GM10266 (cell line): ENCODE measurements around the gene YOD1.
"Not testable (repeated sequence)": the region's sequence is repeated elsewhere in the genome, so short reads cannot be mapped to it uniquely, and the experiment has no call there.

Experiments
- DNase-seq: peaks from one replicate; pipeline ENCODE4 v3.0.0; 2012; ENCODE audit errors: extremely low spot score
- CTCF ChIP-seq: IDR thresholded peaks from 2 replicates; pipeline ENCODE4 v1.5.1; 2012; ENCODE audit warnings: mild to moderate bottlenecking, low read depth; ENCODE audit not compliant: control insufficient read depth, insufficient read depth; ENCODE audit errors: missing control alignments

Gene YOD1

DNA sequence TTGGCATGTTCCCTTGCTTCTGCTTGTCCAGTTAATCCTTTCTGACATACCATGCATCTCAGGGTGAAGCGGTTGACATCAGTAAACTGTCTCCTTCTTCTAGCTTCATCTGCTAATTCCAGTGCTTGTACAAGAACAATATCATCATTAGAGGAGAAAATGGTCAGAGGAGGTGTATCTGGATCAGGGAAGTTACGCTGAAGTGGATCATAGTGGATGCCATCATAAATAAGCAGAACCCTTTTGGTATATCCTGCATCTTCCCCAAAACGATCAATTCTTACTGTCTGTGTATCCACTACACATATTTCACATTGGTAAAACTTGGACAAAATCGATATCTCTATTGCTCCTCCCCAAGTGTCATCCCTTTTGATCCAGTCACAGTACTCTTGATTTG is 2.0 kb downstream of the YOD1 start:
- no peak for TF ChIP-seq CTCF
- no peak for DNase-seq

DNA sequence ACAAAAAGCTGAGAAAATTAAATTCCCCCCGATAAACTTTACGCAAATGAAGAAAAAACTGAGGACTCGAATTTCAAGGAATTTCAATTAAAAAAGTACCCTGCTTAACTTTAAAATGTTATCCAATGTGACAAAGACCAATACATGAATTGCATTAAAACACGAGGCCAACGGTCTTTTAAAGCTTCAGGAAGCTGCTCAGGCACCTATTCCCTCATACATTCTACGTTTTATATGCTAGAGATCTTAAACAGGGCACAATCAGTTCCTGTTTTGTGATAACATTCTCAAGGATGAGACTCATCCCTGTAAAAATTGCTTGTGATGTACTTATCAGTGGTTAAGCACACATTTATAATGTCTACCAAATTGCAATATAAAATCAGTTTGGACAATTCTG is 3.0 kb downstream of the YOD1 start:
- no peak for TF ChIP-seq CTCF
- DNase-seq, result no peak

DNA sequence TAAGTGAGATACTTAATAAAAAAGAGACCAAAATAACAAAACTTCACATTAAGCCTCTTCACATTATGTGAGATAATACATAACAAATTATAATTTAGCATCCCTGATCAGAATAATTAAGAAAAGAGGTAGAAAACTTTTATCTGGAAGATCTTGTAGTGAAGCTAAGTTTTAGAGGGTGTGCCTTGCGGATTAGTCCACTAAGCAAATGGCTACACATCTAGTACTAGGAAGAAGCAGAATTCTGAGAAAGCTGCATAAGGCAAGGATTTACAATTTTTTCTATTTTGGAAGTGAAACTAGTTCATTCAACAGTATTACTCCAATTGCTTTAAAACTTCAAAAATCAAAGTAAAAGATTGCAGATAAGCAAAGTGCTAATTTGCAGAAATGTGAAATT is 3.5 kb downstream of the YOD1 start:
- no peak for DNase-seq
- no peak for TF ChIP-seq CTCF

DNA sequence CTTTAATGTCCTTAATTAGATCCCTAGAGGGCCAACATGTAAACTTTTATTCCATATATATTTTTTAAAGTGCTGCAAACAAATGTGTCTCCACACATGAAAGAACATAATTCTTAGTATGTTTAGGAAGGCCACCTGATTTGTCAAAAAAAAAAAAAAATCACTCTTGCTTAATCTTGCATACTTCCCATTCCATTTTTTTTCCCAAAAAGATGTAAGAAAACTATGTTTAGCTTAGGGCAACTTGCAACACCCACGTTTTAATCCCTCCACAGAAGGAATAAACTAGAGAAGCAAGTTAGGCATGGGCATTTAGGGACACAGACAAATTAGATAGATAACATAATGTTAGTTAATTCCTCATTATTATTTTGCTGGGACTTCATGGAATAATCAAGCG is 5.6 kb downstream of the YOD1 start:
- TF ChIP-seq CTCF, result no peak
- no peak for DNase-seq

- DNase-seq, result not testable (repeated sequence)
These were observed 9.6 kb downstream of the YOD1 start for GRCh38 chr1:207041397-207041796.

DNA sequence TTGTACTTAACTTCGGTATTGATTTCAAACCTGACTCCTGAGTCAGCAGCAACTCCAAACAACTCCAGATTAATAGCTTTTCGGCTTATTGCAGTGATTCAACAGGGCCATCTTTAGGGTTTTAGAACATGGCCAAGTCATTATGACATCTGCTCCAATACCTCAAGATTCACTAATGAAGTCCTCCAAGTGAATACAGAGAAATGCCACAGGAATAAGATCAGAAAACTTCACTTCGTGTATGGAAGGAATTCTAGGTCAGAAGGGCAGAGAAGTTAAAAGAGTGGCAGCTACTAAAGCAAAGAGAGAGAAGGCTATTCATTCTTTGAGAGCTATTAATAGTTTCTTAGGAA is 10.9 kb downstream of the YOD1 start:
- TF ChIP-seq CTCF, result no peak
- no peak for DNase-seq

DNA sequence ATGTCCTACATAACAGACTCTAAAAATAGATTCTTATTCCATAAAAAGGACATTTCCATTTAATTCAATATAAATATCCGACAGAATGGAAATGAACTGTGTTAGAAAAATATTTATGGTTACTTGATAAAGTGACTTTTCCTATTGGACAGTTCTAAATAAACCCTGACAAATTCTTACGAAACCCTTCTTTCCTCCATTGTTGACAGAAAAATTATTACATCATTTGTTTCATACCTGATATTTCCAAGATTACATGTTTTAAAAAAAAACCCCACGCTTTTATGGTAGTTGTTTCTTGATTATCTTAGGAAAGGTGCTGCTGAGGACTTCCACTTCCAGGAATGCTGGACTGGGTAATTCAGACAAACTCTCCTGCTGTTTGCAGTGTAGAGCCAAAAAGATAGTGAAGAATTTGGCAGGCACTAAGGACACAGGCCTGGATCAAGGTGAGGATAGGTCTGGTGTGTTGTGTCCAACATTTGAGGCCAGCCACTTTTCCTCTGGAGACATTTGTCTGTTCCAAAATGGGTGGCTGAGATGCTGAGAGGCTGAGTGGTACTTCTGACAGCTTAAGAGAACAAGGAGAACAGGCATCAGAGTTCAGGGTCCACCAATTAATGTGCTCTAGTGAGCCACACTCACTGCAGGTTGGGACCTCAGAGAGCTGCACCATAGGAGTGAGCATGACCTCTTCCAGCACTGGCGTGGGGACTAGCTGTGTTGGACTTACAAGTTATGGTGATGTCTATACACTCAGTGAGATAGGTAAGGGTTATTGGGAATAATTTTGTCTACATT is 11.4 kb downstream of the YOD1 start:
- DNase-seq, result no peak
- no peak for TF ChIP-seq CTCF

DNA sequence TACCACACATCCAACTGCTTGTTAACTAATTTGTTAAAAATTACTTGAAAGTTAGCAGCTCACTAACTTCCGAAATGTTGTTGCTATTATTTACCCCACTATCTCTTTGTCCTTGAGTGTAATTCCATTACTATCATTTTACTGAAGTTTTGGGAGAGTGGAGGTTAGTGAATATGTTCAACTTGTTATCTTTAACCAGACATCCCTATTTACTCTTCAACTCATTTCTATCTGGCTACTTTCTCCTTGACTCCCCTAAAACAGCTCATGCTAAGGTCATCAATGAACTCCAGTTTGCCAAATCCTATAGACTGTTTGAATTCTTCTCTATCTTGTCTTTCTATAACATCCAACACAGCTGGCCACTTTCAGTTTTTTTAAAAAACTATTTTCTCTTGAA is 14.1 kb downstream of the YOD1 start:
- DNase-seq, result no peak
- TF ChIP-seq CTCF, result no peak
